Breast epithelium (tissue), 3 donors: ENCODE data around the gene UBALD1.

Experiments
- CTCF ChIP-seq, 3 donors: fragments of 450-650 bp; IDR thresholded peaks; one replicate each; pipeline ENCODE4 v1.5.1; 2016 to 2017; ENCODE audit warnings: antibody characterized with exemption in 3 of 3, mild to moderate bottlenecking in 3 of 3, moderate library complexity in 3 of 3
- POLR2AphosphoS5 ChIP-seq, 3 donors: sonication (generic); formaldehyde crosslinking; IDR thresholded peaks; one replicate each; pipeline ENCODE4 v1.6.1; 2017; ENCODE audit warnings: antibody characterized with exemption in 3 of 3

GRCh38 chr16:4564661-4565267 lies 49.9 kb downstream of the UBALD1 start:
- TF ChIP-seq POLR2AphosphoS5 (IDR thresholded peaks at IDR 0.05) (no peak), CTCF (IDR thresholded peaks at IDR 0.05) (no peak)
